Measurements from ENCODE around the gene RUSF1.

Gene RUSF1

DNA sequence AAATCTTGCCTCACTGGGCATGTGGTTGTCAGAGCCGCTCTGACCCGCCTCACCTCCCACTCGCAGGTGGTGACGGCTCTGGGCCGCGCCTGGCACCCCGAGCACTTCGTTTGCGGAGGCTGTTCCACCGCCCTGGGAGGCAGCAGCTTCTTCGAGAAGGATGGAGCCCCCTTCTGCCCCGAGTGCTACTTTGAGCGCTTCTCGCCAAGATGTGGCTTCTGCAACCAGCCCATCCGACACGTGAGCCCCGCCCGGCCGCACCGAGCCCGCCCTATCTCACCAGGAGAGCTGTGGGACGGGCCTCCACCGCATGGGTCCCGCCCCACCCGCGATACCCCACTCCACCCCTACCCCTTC, 32.3 kb downstream of the RUSF1 start:
- Histone ChIP-seq H3K4me3 (no peak overlapping the region), H3K36me3 (replicated peaks) (no peaks in the 10 kb centered on the region), H3K9me3 (no peaks in the 10 kb centered on the region), H3K4me1 (peaks cover 10% of the 10 kb centered on the region), H3K27me3 (ENCODE audit: low read depth) (no peaks in the 10 kb centered on the region)
- DNase-seq (ENCODE audit: low spot score in 2 of 2): no peak
- in situ Hi-C loops (cut with MboI; ENCODE audit: low sequenced_read_pairs): no loop called here

DNA sequence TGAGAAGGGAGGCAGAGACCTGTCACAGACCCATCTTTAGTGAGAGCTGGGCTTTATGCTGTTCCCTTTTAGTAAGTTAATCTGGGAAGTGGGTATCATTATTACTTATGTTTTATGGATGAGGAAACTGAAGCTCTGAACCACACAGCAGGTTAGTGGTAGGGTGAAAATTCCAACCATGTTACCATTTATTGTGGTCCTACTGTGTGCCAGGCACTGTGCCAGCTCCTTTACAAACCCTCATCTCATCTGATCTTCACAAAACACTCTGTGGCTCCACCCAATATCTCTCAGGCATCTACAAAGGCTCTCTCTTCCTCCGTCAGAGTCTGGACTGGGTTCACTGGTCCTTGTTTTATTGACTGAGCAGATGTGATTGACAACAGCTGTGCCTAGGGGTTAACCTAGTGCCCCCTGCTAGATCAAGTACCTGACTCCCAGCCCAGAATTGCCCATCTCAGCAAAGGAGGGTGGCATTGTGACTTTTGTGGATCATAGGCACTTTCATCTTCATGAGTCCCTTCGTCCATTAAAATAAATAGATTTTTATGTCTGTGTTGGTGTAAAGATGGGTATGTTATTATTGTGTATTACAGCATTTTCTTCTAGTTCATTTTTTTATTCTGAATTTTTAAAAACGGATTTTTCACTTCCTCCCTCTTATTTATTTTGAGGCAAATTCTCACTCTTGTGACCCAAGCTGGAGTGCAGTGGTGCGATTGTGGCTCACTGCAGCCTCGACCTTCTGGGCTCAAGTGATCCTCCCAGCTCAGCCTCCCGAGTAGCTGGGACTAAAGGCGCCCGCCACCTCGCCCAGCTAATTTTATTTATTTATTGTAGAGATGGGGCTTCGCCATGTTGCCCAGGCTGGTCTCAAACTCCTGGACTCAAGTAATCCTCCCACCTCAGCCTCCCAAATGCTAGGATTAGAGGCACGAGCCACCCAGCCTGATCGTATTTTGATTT, 33.1 kb downstream of the RUSF1 start:
- in situ Hi-C loops (cut with MboI; ENCODE audit: low sequenced_read_pairs): no loop called here
- DNase-seq (ENCODE audit: low spot score in 2 of 2): no peak
- peaks cover 10% of the 10 kb centered on the region for H3K4me1 ChIP-seq
- no peaks in the 10 kb centered on the region for H3K27me3 ChIP-seq (ENCODE audit: low read depth)
- no peak overlapping the region for H3K4me3 ChIP-seq
- no peaks in the 10 kb centered on the region for H3K36me3 ChIP-seq (replicated peaks)
- H3K9me3 ChIP-seq: no peaks in the 10 kb centered on the region

DNA sequence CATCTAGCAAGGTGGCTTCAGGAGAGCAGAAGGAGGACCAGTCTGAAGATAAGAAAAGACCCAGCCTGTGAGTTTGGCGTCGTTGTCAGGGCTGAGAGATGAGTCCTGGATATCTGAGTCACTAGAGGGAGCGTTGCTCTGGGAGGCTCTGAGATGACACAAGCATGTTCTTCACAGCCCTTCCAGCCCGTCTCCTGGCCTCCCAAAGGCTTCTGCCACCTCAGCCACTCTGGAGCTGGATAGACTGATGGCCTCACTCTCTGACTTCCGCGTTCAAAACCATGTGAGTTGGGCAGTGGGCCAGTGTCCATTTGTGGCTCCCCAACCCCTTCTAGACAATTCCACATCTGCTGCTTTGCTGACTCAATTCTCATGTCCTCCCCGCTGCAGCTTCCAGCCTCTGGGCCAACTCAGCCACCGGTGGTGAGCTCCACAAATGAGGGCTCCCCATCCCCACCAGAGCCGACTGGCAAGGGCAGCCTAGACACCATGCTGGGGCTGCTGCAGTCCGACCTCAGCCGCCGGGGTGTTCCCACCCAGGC, 33.9 kb downstream of the RUSF1 start:
- no peak for DNase-seq (ENCODE audit: low spot score in 2 of 2)
- no peaks in the 10 kb centered on the region for H3K27me3 ChIP-seq (ENCODE audit: low read depth)
- H3K4me1 ChIP-seq: peaks cover 10% of the 10 kb centered on the region
- no peak overlapping the region for H3K4me3 ChIP-seq
- no peaks in the 10 kb centered on the region for H3K9me3 ChIP-seq
- H3K36me3 ChIP-seq (replicated peaks): no peaks in the 10 kb centered on the region
- in situ Hi-C loops (cut with MboI; ENCODE audit: low sequenced_read_pairs): no loop called here

DNA sequence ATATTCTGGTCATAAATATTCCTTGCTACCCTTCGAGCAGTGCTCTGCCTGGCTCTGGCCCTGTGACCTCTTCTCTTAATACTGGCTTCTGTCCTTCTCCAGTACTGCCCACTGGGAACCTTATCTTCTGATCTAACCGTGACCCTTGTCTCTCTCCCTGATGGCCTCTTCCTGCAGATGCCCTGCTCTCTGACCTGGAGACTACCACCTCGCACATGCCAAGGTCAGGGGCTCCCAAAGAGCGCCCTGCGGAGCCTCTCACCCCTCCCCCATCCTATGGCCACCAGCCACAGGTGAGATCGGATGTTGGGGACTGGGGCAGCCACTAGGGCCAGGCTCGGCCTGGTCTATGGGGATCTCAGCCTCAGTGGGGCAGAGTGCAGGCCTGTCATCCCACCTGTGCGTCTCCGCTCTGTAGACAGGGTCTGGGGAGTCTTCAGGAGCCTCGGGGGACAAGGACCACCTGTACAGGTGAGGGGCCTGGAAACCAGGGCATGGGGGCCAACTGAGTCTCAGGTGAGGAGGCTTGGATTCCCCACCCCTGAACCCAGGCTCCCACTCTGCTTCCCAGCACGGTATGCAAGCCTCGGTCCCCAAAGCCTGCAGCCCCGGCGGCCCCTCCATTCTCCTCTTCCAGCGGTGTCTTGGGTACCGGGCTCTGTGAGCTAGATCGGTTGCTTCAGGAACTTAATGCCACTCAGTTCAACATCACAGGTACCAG, 34.8 kb downstream of the RUSF1 start:
- no peak overlapping the region for H3K4me3 ChIP-seq
- H3K9me3 ChIP-seq: no peaks in the 10 kb centered on the region
- H3K27me3 ChIP-seq (ENCODE audit: low read depth): no peaks in the 10 kb centered on the region
- no peak for DNase-seq (ENCODE audit: low spot score in 2 of 2)
- in situ Hi-C loops (cut with MboI; ENCODE audit: low sequenced_read_pairs): no loop called here
- peaks cover 10% of the 10 kb centered on the region for H3K4me1 ChIP-seq
- no peaks in the 10 kb centered on the region for H3K36me3 ChIP-seq (replicated peaks)

DNA sequence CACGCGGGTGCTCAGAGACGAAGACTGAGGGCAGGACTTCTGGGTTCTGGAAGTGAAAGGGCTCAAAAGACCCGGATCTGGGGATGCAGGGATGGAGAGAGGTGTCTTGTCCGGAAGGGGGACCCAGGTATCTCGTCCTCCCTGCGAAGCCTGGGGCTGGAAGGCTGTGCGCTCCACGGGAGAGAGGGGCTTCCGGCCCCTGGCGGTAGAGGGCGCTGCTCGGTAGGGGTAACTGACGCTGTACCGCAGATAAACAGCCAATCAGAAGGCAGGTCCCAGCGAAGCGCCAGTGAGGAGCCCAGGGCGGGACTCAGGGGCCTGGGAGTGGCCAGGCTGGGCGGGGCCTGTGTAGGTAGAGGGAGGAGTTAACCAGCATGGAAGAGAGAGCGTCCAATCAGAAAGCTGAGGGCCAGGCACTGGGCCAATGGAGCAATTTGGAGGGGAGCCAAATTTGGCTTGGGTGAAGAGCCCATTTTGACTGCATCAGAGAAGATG, 35.4 kb downstream of the RUSF1 start:
- H3K4me3 ChIP-seq: peak overlapping the region; percentile 48
- no peaks in the 10 kb centered on the region for H3K27me3 ChIP-seq (ENCODE audit: low read depth)
- DNase-seq (ENCODE audit: low spot score in 2 of 2): peak in 1 of 2 experiments; percentile 85
- peaks cover 10% of the 10 kb centered on the region for H3K4me1 ChIP-seq
- no peaks in the 10 kb centered on the region for H3K36me3 ChIP-seq (replicated peaks)
- H3K9me3 ChIP-seq: no peaks in the 10 kb centered on the region
- in situ Hi-C loops (cut with MboI; ENCODE audit: low sequenced_read_pairs): no loop called here

DNA sequence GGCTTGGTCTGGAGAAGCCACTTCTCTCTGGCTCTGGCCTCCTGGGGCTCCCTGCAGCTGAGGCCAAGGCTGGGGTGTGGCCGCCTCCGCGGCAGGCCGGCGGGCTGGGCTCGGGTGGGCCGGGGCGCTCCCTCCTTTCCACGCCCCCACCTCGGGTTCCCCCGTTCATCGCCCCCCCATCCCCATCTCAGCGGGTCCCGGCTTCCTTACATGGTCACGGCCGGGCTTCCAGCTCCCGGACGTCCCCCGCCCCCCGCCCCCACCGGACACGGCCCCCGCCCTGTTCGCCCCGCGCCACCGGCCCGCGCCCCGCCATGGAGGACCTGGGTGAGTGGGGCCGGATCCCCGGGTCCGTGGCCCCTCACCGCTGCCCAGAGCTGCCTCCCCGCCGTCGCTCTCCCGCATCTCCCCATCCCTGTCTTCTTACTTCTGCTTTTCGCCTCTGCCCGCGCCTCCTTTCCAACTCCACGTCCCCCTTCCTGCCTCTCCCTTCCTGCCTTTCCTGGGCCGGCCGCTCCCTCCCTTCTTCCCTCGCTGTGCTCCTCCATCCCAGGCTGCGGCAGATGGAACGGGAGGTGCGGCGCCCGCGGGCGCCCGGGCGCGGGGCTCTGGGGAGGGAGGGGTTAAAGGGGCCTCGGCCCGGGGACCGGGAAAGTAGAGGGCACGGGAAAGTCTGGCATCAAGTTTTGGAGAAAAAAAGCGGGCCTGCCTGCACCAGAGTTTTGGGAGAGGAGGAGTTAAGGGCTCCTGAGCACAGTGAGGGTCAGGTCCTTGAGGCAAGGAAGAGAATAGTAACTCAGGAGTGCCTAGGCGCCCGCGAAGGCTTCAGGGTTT, 36.1 kb downstream of the RUSF1 start, which contains the start of gene TGFB1I1:
TGFB1I1 (plus strand) TSS at position 278 of the 834 bp plus-strand sequence; CDS start at position 315, 37 bp downstream.
- no peaks in the 10 kb centered on the region for H3K9me3 ChIP-seq
- in situ Hi-C loops (cut with MboI; ENCODE audit: low sequenced_read_pairs): no loop called here
- peaks cover 10% of the 10 kb centered on the region for H3K4me1 ChIP-seq
- DNase-seq (ENCODE audit: low spot score in 2 of 2): peak in 1 of 2 experiments; percentile 67
- H3K36me3 ChIP-seq (replicated peaks): 0 out of 2 replicates have a peak, but pooled peaks cover 1% of the 10 kb centered on the region
- H3K4me3 ChIP-seq: peak within 1 kb of the TSS; percentile 48
- no peaks in the 10 kb centered on the region for H3K27me3 ChIP-seq (ENCODE audit: low read depth)

DNA sequence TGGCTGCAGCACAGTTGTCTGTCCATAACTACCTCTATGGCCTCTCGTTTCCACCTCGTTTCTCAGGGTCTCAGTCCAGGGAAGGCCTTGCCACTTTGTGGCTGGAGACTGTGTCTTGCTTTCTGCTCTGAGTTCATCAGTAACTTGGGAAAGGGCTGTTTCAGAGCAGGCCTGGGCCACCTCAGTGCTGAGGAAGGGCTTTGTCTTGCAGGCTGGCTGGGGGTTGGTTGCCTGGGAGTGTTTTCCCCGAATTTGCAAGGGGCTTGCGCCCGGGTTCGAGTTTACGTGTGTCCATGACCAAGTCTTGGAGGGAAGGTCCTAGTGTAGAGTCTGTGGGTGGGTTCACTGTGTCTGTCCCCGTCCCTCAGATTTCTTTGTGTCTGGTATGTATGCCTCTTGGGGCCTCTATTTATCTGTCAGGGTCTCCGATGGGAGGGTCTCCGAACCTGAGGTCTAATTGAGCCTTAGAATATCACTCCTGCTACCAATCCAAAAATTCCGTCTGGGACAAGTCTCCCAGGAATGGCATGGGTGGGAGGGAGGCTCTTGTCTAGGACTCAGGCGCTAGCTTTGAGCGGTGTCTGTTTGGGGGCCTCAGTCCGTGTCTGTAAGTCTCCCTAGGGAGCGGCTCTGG, 36.8 kb downstream of the RUSF1 start:
- H3K27me3 ChIP-seq (ENCODE audit: low read depth): no peaks in the 10 kb centered on the region

DNA sequence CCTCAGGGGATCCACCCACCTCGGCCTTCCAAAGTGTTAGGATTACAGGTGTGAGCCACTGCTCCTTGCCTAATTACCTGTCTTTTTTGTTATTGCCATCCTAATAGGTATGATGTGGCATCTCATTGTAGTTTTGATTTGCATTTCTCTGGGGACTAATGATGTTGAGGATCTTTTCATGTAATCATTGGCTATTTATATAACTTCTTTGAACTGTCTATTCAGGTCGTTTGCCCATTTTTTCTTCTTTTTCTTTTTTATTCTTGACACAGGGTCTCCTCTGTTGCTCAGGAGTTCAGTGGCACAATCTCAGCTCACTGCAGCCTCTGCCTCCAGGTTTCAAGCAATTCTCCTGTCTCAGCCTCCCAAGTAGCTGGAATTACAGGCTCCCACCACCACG, 37.6 kb downstream of the RUSF1 start:
- H3K27me3 ChIP-seq (ENCODE audit: low read depth): no peaks in the 10 kb centered on the region
- H3K36me3 ChIP-seq (replicated peaks): 0 out of 2 replicates have a peak, but pooled peaks cover 3% of the 10 kb centered on the region
- no peak for DNase-seq (ENCODE audit: low spot score in 2 of 2)
- H3K9me3 ChIP-seq: no peaks in the 10 kb centered on the region
- H3K4me3 ChIP-seq: no peak overlapping the region
- in situ Hi-C loops (cut with MboI; ENCODE audit: low sequenced_read_pairs): no loop called here
- peaks cover 10% of the 10 kb centered on the region for H3K4me1 ChIP-seq

More for the DNA sequence above, 36.8 kb downstream of the RUSF1 start:
- Histone ChIP-seq H3K36me3 (replicated peaks) (0 out of 2 replicates have a peak, but pooled peaks cover 3% of the 10 kb centered on the region), H3K4me3 (peak overlapping the region; percentile 48), H3K9me3 (no peaks in the 10 kb centered on the region), H3K4me1 (peaks cover 10% of the 10 kb centered on the region)
- no peak for DNase-seq (ENCODE audit: low spot score in 2 of 2)
- in situ Hi-C loops (cut with MboI; ENCODE audit: low sequenced_read_pairs): no loop called here

DNA sequence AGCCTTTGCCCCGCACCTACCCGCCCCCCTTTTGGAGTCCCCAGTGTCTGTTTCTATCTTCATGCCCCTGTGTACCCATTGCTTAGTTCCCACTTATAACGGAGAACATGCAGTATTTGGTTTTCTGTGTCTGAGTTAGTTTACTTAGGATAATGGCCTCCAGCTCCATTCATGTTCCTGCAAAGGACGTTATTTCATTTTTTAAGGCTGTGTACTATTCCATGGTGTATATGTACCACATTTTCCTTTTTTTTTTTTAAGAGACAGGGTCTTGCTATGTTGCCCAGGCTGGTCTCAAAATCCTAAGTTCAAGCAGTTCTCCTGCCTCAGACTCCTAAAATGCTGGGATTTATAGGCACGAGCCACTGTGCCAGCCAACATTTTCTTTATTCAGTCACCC, 40.3 kb downstream of the RUSF1 start:
- no peak for DNase-seq (ENCODE audit: low spot score in 2 of 2)
- no peaks in the 10 kb centered on the region for H3K27me3 ChIP-seq (ENCODE audit: low read depth)
- H3K4me3 ChIP-seq: no peak overlapping the region
- no peaks in the 10 kb centered on the region for H3K9me3 ChIP-seq
- in situ Hi-C loops (cut with MboI; ENCODE audit: low sequenced_read_pairs): no loop called here
- H3K4me1 ChIP-seq: peaks cover 8% of the 10 kb centered on the region
- 0 out of 2 replicates have a peak, but pooled peaks cover 3% of the 10 kb centered on the region for H3K36me3 ChIP-seq (replicated peaks)

DNA sequence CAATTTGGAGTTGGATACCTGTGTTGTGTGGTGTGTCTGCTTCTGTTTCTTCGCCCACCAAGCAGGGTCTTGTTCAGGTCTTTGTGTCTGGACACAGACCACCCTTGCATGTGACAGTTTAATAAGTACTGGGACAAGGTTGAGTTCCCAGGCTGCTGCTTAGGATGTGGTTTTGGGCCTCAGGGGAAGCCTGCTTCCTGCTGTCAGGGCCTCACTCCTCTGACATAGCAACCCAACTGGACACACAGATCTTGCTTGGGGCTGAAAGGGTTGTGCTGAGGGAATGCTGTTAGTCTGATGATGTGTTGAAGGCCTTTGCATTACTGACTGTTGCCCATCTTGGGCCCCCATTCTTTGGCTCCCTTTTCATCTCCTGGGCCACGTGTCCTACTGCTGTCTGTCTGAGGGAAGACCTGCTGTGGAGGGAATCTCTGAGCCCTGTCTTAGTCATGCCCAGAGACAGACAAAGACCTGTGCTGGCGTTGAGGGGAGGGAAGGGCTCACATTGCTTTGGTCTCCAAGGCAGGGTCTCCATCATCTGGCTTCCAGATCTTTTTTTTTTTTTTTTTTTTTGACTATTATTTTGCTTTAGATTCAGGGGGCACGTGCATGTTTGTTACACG, 40.9 kb downstream of the RUSF1 start:
- no peak overlapping the region for H3K4me3 ChIP-seq
- DNase-seq (ENCODE audit: low spot score in 2 of 2): no peak

DNA sequence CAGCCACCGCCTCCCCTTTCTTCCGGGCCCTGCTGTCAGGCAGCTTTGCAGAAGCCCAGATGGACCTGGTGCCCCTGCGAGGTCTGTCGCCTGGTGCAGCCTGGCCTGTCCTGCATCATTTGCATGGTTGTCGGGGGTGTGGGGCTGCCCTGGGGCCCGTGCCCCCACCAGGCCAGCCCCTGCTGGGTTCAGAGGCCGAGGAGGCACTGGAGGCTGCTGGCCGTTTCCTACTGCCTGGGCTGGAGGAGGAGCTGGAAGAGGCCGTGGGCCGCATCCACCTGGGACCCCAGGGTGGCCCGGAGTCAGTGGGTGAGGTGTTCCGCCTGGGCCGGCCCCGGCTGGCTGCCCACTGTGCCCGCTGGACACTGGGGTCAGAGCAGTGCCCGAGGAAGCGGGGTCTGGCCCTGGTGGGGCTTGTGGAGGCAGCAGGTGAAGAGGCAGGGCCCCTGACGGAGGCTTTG, 41.8 kb downstream of the RUSF1 start:
- no peaks in the 10 kb centered on the region; the same call in 1 of the 2 replicates for H3K4me1 ChIP-seq
- 0 out of 2 replicates have a peak, but pooled peaks cover 3% of the 10 kb centered on the region for H3K36me3 ChIP-seq (replicated peaks)
- DNase-seq (ENCODE audit: low spot score in 2 of 2): no peak
- in situ Hi-C loops (cut with MboI; ENCODE audit: low sequenced_read_pairs): no loop called here
- H3K27me3 ChIP-seq (ENCODE audit: low read depth): no peaks in the 10 kb centered on the region
- H3K9me3 ChIP-seq: no peaks in the 10 kb centered on the region
- H3K4me3 ChIP-seq: no peak overlapping the region

More for the DNA sequence above, 40.9 kb downstream of the RUSF1 start:
- in situ Hi-C loops (cut with MboI; ENCODE audit: low sequenced_read_pairs): no loop called here
- Histone ChIP-seq H3K27me3 (ENCODE audit: low read depth) (no peaks in the 10 kb centered on the region), H3K36me3 (replicated peaks) (0 out of 2 replicates have a peak, but pooled peaks cover 3% of the 10 kb centered on the region), H3K4me1 (peaks cover 3% of the 10 kb centered on the region; the same call in 1 of the 2 replicates), H3K9me3 (no peaks in the 10 kb centered on the region)

DNA sequence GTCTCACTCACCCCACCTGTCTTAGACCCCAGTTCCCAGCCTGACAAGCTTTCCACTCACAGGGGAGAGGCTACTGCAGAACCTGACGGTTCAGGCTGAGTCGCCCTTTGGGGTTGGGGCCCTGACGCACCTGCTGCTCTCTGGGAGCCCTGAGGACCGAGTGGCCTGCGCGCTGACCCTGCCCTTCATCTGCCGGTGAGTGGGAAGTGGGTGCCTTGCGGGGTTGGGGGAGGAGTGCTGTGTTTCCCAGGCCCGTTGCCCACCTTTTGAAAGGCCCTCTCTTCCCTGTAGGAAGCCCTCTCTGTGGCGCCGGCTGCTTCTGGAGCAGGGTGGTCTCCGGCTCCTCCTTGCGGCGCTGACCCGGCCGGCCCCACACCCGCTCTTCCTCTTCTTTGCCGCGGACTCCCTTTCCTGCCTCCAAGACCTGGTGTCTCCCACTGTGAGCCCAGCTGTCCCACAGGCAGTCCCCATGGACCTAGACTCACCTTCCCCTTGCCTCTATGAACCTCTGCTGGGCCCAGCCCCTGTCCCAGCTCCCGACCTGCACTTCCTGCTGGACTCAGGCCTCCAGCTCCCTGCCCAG, 42.3 kb downstream of the RUSF1 start:
- no peak for DNase-seq (ENCODE audit: low spot score in 2 of 2)

More for the DNA sequence above, 42.3 kb downstream of the RUSF1 start:
- Histone ChIP-seq H3K36me3 (replicated peaks) (0 out of 2 replicates have a peak, but pooled peaks cover 3% of the 10 kb centered on the region), H3K4me3 (no peak overlapping the region), H3K27me3 (ENCODE audit: low read depth) (no peaks in the 10 kb centered on the region), H3K9me3 (no peaks in the 10 kb centered on the region), H3K4me1 (no peaks in the 10 kb centered on the region)
- in situ Hi-C loops (cut with MboI; ENCODE audit: low sequenced_read_pairs): no loop called here

Measured in HAP-1 (cell line).